GM15510 (cell line): ENCODE results near the gene CD248.
A peak's percentile ranks its signal among the peaks of the same experiment; 100 is the strongest.

ENCODE experiments used
- POLR2A ChIP-seq: IDR thresholded peaks from 3 replicates; pipeline ENCODE4 v1.6.1; 2011; ENCODE audit warnings: borderline replicate concordance; ENCODE audit not compliant: insufficient read length; ENCODE audit errors: extremely low read depth

Gene CD248

DNA sequence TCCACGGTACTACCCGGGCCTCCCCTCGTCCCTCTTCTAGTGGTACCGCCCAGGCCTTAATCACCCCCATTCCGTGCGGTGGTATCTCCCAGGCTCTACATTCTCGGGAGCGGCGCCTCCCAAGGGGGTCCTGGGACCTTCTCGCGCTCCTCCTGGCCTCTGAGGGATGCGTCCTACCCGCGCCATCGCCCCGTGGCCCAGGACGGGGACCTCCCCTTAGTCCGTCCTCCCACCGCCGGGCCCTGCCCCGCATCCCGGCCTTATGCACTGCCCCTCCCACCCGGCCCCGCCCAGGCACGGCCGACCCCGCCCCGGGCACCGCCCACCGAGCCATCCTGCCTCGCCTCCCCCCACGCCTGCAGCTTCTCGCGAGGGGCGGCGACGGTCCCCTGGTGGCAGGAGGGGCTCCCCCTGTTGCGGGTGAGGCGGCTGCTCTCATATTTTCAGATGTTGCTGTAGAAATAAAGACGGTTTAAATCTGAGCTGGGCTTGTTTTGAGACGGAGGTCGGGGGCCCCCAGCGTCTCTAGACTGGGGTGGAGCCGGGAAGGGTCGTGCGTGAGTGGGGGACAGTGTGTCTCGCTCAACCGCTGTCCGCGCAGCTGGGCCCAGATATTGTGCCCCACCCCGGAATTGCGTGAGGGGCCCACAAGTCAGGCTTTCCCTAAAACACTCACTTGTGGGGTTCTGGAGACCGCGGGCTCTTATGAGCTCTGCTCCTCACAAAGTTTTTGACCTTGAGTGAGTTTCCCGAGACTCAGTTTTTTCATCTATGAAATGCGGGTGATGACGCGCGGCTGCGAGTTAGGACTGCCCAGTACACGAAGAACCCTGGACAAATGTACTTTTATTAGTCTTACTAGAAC is 49.2 kb downstream of the CD248 start:
- TF ChIP-seq POLR2A = peak; percentile 26

DNA sequence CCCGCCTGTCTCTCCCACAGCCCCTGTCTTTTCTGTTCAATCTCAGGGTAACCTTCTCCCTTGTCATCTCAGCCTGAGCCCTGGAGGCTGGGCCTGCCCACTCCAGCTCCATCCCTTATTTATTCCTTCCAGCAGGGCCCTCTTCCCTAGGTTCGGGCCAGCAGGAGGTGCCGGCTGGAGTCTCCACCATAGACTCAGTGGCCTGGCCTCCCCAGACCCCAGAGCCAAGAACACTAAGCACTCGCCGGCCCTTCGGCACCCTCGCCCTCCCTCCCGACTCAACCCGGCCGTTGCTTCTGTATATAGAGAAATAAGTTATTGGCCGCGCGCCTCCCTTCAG is 49.8 kb downstream of the CD248 start:
- TF ChIP-seq POLR2A = no peak

DNA sequence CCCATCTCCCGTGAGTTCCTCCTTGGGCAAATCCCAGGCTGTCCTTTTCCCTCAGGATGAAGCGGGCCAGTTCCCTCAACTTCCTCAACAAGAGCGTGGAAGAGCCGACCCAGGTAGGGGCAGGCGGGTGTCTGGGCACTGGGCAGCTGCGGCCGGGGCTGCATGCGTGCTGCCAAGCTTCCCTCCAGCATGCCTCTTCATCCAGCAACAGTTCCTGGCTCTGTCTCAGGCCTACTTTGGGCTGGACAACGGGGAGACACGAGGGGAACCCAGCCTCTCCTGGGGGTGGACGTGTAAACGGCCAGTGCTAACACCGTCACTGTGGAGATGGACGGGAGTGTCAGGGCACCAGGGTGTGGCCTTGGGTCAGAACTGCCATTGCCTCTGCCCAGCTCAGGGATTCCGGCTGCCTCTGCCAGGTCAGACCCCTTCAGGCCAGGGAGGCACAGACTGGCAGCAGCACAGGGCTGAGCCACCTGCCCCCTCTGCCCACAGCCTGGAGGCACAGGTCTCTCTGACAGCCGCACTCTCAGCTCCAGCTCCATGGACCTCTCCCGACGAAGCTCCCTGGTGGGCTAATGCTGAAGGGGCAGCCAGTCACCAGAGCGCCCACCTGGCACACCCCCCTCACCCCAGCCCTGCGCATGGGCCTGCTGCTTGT is 50.3 kb downstream of the CD248 start:
- TF ChIP-seq POLR2A = no peak

DNA sequence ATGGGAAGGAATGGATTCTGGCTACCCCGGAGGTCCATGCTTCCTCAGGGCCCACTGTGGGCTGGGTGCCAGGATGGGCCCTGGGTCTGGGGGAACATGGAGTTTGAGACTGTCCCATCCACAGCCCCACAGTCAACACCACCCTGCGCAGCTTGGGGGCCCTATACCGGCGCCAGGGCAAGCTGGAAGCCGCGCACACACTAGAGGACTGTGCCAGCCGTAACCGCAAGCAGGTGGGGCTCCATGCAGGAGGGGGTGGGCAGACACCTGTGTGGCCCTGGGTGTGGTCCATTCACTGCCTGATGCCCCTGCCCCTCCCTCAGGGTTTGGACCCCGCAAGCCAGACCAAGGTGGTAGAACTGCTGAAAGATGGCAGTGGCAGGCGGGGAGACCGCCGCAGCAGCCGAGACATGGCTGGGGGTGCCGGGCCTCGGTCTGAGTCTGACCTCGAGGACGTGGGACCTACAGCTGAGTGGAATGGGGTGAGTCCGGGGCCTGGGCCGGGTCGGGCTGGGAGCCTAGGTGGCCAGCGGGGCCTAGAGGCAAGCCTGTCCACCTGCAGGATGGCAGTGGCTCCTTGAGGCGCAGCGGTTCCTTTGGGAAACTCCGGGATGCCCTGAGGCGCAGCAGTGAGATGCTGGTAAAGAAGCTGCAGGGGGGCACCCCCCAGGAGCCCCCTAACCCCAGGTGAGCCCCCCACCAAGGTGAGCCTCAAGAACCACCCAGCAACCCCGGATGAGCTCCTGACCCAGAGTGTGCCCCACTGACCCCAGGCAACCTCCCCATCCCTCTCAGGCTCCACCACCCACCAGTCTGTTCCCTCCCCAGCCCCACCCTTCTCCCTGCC is 51.1 kb downstream of the CD248 start:
- TF ChIP-seq POLR2A = no peak

DNA sequence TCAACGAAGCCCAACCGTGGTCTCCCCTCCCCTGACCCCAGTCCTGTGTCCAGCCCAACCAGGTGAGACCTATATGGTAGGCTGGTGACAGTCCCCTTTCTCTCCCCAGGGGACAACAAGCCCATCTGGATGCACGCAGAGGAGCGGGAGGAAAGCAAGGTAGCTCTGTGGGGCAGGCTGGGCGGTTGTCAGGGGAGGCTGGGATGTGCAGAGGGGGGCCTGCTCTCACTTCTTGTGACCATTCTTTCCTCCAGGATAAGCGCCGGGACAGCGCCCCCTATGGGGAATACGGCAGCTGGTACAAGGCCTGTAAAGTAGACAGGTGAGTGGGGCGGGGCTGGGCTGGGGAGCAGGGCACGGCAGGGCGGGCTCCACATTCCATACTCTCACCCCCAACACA is 51.9 kb downstream of the CD248 start:
- no peak for TF ChIP-seq POLR2A
